H9 (cell line): ENCODE measurements around the gene CXCL5. TPM values are rescaled to one million over a fixed set of nuclear protein-coding genes. Genes with fewer than 3 reads are reported as not detected.

Experiments
- DNase-seq: peaks from one replicate; pipeline ENCODE4 v3.0.0-alpha.2; 2017
- H2AFZ ChIP-seq: one replicate; pipeline ENCODE4 v1.6.1; 2013; ENCODE audit warnings: mild to moderate bottlenecking, low read length, control low read depth, moderate library complexity
- H2AK5ac ChIP-seq: 2 replicates; pipeline ENCODE4 v1.6.1; 2013; ENCODE audit warnings: low read length, control low read depth, mixed read lengths; ENCODE audit not compliant: insufficient read length
- H2BK120ac ChIP-seq: one replicate; pipeline ENCODE4 v1.6.1; 2013; ENCODE audit warnings: low read depth, mild to moderate bottlenecking, low read length, control low read depth, inconsistent platforms; ENCODE audit not compliant: poor library complexity, severe bottlenecking
- H2BK12ac ChIP-seq: 2 replicates; pipeline ENCODE4 v1.6.1; 2013; ENCODE audit warnings: low read length, control low read depth, mixed read lengths, low read depth; ENCODE audit not compliant: insufficient read length
- H2BK15ac ChIP-seq: 2 replicates; pipeline ENCODE4 v1.6.1; 2013; ENCODE audit warnings: low read depth, low read length, control low read depth
- H2BK20ac ChIP-seq: one replicate; pipeline ENCODE4 v1.6.1; 2013; ENCODE audit warnings: low read depth, mild to moderate bottlenecking, low read length, control low read depth, inconsistent platforms; ENCODE audit not compliant: poor library complexity, severe bottlenecking
- H2BK5ac ChIP-seq: 2 replicates; pipeline ENCODE4 v1.6.1; 2013; ENCODE audit warnings: low read length, control low read depth, mixed read lengths; ENCODE audit not compliant: insufficient read length
- H3K14ac ChIP-seq: 2 replicates; pipeline ENCODE4 v1.6.1; 2013; ENCODE audit warnings: low read length, control low read depth; ENCODE audit not compliant: insufficient read depth
- H3K18ac ChIP-seq: 2 replicates; pipeline ENCODE4 v1.6.1; 2013; ENCODE audit warnings: low read depth, mild to moderate bottlenecking, mixed read lengths, low read length, control low read depth; ENCODE audit not compliant: insufficient read length
- H3K23ac ChIP-seq: 2 replicates; pipeline ENCODE4 v1.6.1; 2013; ENCODE audit warnings: low read length, control low read depth, mixed read lengths, low read depth; ENCODE audit not compliant: insufficient read length
- H3K23me2 ChIP-seq: 2 replicates; pipeline ENCODE4 v1.6.1; 2013; ENCODE audit warnings: low read depth, mild to moderate bottlenecking, mixed read lengths, low read length, control low read depth; ENCODE audit not compliant: insufficient read length, poor library complexity, severe bottlenecking
- H3K27ac ChIP-seq: 2 replicates; pipeline ENCODE4 v1.5.1; 2013; ENCODE audit warnings: low read length, control low read depth, mixed read lengths, low read depth; ENCODE audit not compliant: insufficient read length
- H3K27me3 ChIP-seq: 2 replicates; pipeline ENCODE4 v1.6.1; 2013; ENCODE audit warnings: low read length, control low read depth, inconsistent platforms; ENCODE audit not compliant: insufficient read depth
- H3K4ac ChIP-seq: 2 replicates; pipeline ENCODE4 v1.6.1; 2013; ENCODE audit warnings: low read depth, mild to moderate bottlenecking, control low read depth, inconsistent platforms, low read length, moderate library complexity
- H3K4me1 ChIP-seq: 2 replicates; pipeline ENCODE4 v1.6.1; 2013; ENCODE audit warnings: low read length, control low read depth, inconsistent platforms; ENCODE audit not compliant: insufficient read depth
- H3K4me2 ChIP-seq: 2 replicates; pipeline ENCODE4 v1.6.1; 2013; ENCODE audit warnings: low read length, control low read depth, mixed read lengths; ENCODE audit not compliant: insufficient read length, insufficient read depth
- H3K56ac ChIP-seq: 2 replicates; pipeline ENCODE4 v1.6.1; 2013; ENCODE audit warnings: low read depth, mild to moderate bottlenecking, mixed read lengths, low read length, control low read depth; ENCODE audit not compliant: insufficient read length
- H3K79me1 ChIP-seq: 2 replicates; pipeline ENCODE4 v1.6.1; 2013; ENCODE audit warnings: low read depth, mild to moderate bottlenecking, moderate library complexity, low read length, control low read depth, inconsistent platforms; ENCODE audit not compliant: insufficient read depth, poor library complexity, severe bottlenecking
- H3K79me2 ChIP-seq: 2 replicates; pipeline ENCODE4 v1.6.1; 2013; ENCODE audit warnings: low read length, control low read depth, inconsistent platforms; ENCODE audit not compliant: insufficient read depth
- H3K9ac ChIP-seq: 2 replicates; pipeline ENCODE4 v1.6.1; 2013; ENCODE audit warnings: low read length, control low read depth, mixed read lengths; ENCODE audit not compliant: insufficient read length; ENCODE audit errors: extremely low read depth
- H3K9me3 ChIP-seq: one replicate; pipeline ENCODE4 v1.6.1; 2013; ENCODE audit warnings: low read depth, low read length, inconsistent platforms; ENCODE audit not compliant: control insufficient read depth
- H3T11ph ChIP-seq: one replicate; pipeline ENCODE4 v1.6.1; 2013; ENCODE audit warnings: mild to moderate bottlenecking, low read length, control low read depth, inconsistent platforms
- H4K20me1 ChIP-seq: one replicate; pipeline ENCODE4 v1.6.1; 2013; ENCODE audit not compliant: control insufficient read depth, insufficient read length, insufficient read depth
- H4K5ac ChIP-seq: 2 replicates; pipeline ENCODE4 v1.6.1; 2013; ENCODE audit warnings: low read depth, mild to moderate bottlenecking, mixed read lengths, low read length, control low read depth; ENCODE audit not compliant: insufficient read length
- H4K8ac ChIP-seq: replicated peaks from 2 replicates; pipeline ENCODE4 v1.6.1; 2013; ENCODE audit warnings: low read length, control low read depth, mixed read lengths, low read depth; ENCODE audit not compliant: insufficient read length
- H4K91ac ChIP-seq: 2 replicates; pipeline ENCODE4 v1.6.1; 2013; ENCODE audit warnings: low read depth, mild to moderate bottlenecking, moderate library complexity, mixed read lengths, low read length, control low read depth; ENCODE audit not compliant: insufficient read length
- H3K27ac Mint-ChIP-seq, 3 experiments: 2 replicates in 2 of 3; 3 replicates in 1 of 3; pipeline ENCODE4 v1.8.0; 2020 to 2021; ENCODE audit warnings: mixed read lengths in 3 of 3, mild to moderate bottlenecking in 1 of 3, moderate library complexity in 1 of 3
- H3K27me3 Mint-ChIP-seq: 2 replicates; pipeline ENCODE4 v1.8.0; 2021; ENCODE audit warnings: low read depth, mild to moderate bottlenecking, moderate library complexity, mixed read lengths
- H3K36me3 Mint-ChIP-seq, 3 experiments: 2 replicates in 2 of 3; 3 replicates in 1 of 3; pipeline ENCODE4 v1.8.0; 2020 to 2021; ENCODE audit warnings: low read depth in 3 of 3, mixed read lengths in 3 of 3; ENCODE audit not compliant: insufficient read depth in 1 of 3
- H3K4me1 Mint-ChIP-seq, 2 experiments: 2 replicates each; pipeline ENCODE4 v1.8.0; 2020; ENCODE audit warnings: mixed read lengths in 2 of 2
- H3K4me3 Mint-ChIP-seq, 2 experiments: 2 replicates in 1 of 2; 3 replicates in 1 of 2; pipeline ENCODE4 v1.8.0; 2020 to 2021; ENCODE audit warnings: mild to moderate bottlenecking in 2 of 2, mixed read lengths in 2 of 2, moderate library complexity in 1 of 2
- H3K9me3 Mint-ChIP-seq, 2 experiments: 2 replicates in 1 of 2; 3 replicates in 1 of 2; pipeline ENCODE4 v1.8.0; 2020; ENCODE audit warnings: mild to moderate bottlenecking in 2 of 2, mixed read lengths in 2 of 2, moderate library complexity in 1 of 2
- CTCF ChIP-seq: fragments of 200-600 bp; sonication (generic); conservative IDR thresholded peaks from 3 replicates; pipeline ENCODE4 v1.8.0; 2021; ENCODE audit warnings: antibody characterized with exemption, mild to moderate bottlenecking
- WGBS: extraction: QIAGEN DNeasy Blood & Tissue Kit; methylation state at CpG from one replicate; pipeline ENCODE4 v1.1.7; 2013; ENCODE audit warnings: missing lambda C conversion rate, low lambda C conversion rate, mixed read lengths; ENCODE audit not compliant: insufficient read length; ENCODE audit errors: extremely low coverage; 5-methylcytosine and 5-hydroxymethylcytosine counted together
- total RNA-seq: library from RNA; stranded (reverse); gene quantifications from 2 replicates; pipeline ENCODE4 v1.2.1, GENCODE V29; 2021

Gene CXCL5
- total RNA-seq, 1 experiment from 2014 or later, result 9.2 TPM

- Mint-ChIP-seq H3K4me3 (no peak overlapping the region), H3K4me1 (peaks cover 0 to 2% of the 10 kb centered on the region in 2 experiments; a peak in 2 of 4 replicates), H3K9me3 (peaks cover 12% of the 10 kb centered on the region in 2 experiments), H3K27ac (no peak overlapping the region), H3K27me3 (no peaks in the 10 kb centered on the region), H3K36me3 (peaks cover 0 to 9% (median 8%) of the 10 kb centered on the region in 3 experiments; a peak in 4 of 7 replicates)
- Histone ChIP-seq H2BK20ac (no peak overlapping the region), H4K8ac (no peak overlapping the region), H3K9ac (no peak overlapping the region), H3K23me2 (no peaks in the 10 kb centered on the region), H3K56ac (no peak overlapping the region), H2BK120ac (no peak overlapping the region), H3K27ac (no peak overlapping the region), H2BK5ac (no peak overlapping the region), H3K79me1 (no peaks in the 10 kb centered on the region), H3K18ac (no peak overlapping the region), H2BK15ac (no peak overlapping the region), H2AK5ac (no peak overlapping the region), H3K23ac (no peak overlapping the region), H3K9me3 (no peaks in the 10 kb centered on the region), H4K20me1 (no peaks in the 10 kb centered on the region), H3K79me2 (no peaks in the 10 kb centered on the region), H4K5ac (no peak overlapping the region), H2BK12ac (no peak overlapping the region), H3K14ac (no peak overlapping the region), H3K4me2 (no peak overlapping the region), H3K4ac (no peak overlapping the region), H4K91ac (no peak overlapping the region), H3T11ph (no peak overlapping the region), H2AFZ (no peak overlapping the region), H3K27me3 (no peaks in the 10 kb centered on the region), H3K4me1 (no peaks in the 10 kb centered on the region)
- no peak for DNase-seq
- WGBS, result no CpG with 5 or more reads among the region's 2 CpGs
- no peak for TF ChIP-seq CTCF
These were observed 47.3 kb upstream of the CXCL5 start for GRCh38 chr4:74045772-74046171.
